Breast epithelium (tissue), 3 donors: ENCODE results near the gene ANKRD63.

Experiments used
- POLR2A ChIP-seq: fragments of 450-650 bp; IDR thresholded peaks from one replicate; pipeline ENCODE4 v1.6.1; 2016; ENCODE audit warnings: antibody characterized with exemption, mild to moderate bottlenecking, moderate library complexity
- POLR2AphosphoS5 ChIP-seq, 3 donors: sonication (generic); formaldehyde crosslinking; IDR thresholded peaks; one replicate each; pipeline ENCODE4 v1.6.1; 2017; ENCODE audit warnings: antibody characterized with exemption in 3 of 3
- TF ChIP-seq, protein P1 (sequence below), 3 donors: fragments of 450-650 bp; IDR thresholded peaks; one replicate each; pipeline ENCODE4 v1.5.1; 2016 to 2017; ENCODE audit warnings: antibody characterized with exemption in 3 of 3, mild to moderate bottlenecking in 3 of 3, moderate library complexity in 3 of 3

DNA sequence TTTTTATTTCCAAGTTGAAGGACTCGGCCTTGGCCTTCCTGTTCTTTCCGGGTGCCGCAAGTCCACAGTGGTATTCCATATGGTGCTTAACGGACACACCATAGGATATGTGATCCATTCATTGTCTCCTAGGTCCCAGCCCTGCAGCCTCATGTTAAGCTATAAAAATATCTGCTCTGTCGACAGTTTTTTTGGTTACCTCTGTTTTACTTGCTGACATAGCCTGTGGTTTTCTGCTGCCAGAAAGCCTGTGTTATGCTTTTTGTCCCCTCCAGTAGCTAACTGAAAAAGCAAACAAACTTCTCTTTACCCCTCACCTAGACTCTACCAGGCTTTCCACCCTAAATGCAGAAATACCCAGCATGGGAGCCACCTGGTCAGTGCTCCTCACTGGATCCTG, 45.9 kb upstream of the ANKRD63 start:
- no peak for TF ChIP-seq POLR2A
- no peak for TF ChIP-seq POLR2AphosphoS5 (IDR thresholded peaks at IDR 0.05)
- TF ChIP-seq, protein P1, sequence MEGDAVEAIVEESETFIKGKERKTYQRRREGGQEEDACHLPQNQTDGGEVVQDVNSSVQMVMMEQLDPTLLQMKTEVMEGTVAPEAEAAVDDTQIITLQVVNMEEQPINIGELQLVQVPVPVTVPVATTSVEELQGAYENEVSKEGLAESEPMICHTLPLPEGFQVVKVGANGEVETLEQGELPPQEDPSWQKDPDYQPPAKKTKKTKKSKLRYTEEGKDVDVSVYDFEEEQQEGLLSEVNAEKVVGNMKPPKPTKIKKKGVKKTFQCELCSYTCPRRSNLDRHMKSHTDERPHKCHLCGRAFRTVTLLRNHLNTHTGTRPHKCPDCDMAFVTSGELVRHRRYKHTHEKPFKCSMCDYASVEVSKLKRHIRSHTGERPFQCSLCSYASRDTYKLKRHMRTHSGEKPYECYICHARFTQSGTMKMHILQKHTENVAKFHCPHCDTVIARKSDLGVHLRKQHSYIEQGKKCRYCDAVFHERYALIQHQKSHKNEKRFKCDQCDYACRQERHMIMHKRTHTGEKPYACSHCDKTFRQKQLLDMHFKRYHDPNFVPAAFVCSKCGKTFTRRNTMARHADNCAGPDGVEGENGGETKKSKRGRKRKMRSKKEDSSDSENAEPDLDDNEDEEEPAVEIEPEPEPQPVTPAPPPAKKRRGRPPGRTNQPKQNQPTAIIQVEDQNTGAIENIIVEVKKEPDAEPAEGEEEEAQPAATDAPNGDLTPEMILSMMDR (IDR thresholded peaks at IDR 0.05) = no peak
